ENCODE data around the gene BPIFB3.

The BPIFB3 gene

DNA sequence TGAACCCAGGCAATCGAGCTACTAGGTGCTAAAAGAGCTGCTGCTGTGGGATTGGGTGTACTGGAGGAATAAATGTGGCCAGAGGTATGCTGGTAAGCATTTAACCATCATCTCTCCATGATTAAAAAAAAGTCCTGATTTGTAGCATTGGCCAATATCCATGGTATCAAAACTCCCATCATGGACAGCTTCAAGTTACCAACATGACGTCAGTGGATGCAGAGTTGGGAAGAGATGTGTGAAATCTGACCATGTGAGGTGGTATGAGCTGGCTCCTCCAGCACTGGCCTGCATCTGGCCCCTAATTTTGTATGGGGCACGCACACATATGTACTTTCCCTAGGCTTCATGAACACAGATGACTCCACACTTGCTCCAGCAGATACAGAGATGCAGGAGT, 37.4 kb downstream of the BPIFB3 start:
- H3K9me2 ChIP-seq (replicated peaks; ENCODE audit: control insufficient read depth, low read length) = no peaks in the 10 kb centered on the region
- TF ChIP-seq EZH2phosphoT487 (IDR thresholded peaks at IDR 0.05; ENCODE audit: borderline replicate concordance, low read length) = no peak
- TF ChIP-seq, protein P1, sequence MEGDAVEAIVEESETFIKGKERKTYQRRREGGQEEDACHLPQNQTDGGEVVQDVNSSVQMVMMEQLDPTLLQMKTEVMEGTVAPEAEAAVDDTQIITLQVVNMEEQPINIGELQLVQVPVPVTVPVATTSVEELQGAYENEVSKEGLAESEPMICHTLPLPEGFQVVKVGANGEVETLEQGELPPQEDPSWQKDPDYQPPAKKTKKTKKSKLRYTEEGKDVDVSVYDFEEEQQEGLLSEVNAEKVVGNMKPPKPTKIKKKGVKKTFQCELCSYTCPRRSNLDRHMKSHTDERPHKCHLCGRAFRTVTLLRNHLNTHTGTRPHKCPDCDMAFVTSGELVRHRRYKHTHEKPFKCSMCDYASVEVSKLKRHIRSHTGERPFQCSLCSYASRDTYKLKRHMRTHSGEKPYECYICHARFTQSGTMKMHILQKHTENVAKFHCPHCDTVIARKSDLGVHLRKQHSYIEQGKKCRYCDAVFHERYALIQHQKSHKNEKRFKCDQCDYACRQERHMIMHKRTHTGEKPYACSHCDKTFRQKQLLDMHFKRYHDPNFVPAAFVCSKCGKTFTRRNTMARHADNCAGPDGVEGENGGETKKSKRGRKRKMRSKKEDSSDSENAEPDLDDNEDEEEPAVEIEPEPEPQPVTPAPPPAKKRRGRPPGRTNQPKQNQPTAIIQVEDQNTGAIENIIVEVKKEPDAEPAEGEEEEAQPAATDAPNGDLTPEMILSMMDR (IDR thresholded peaks at IDR 0.05; ENCODE audit: low read depth, low read length, poor library complexity, severe bottlenecking) = no peak
- no peaks in the 10 kb centered on the region for H3K27me3 ChIP-seq (ENCODE audit: control insufficient read depth, low read length)
- no peaks in the 10 kb centered on the region for H3K79me2 ChIP-seq (ENCODE audit: control insufficient read depth, low read length)
- H4K20me1 ChIP-seq (ENCODE audit: control insufficient read depth, insufficient read depth, low read depth, low read length) = no peaks in the 10 kb centered on the region
- no peaks in the 10 kb centered on the region for H3F3A ChIP-seq (ENCODE audit: control insufficient read depth, insufficient read depth)
- H3K9me3 ChIP-seq (ENCODE audit: control insufficient read depth, insufficient read depth, low read length) = no peaks in the 10 kb centered on the region
- H3K4me1 ChIP-seq (ENCODE audit: control insufficient read depth, low read length) = no peaks in the 10 kb centered on the region
- no peaks in the 10 kb centered on the region for H3K36me3 ChIP-seq (ENCODE audit: control insufficient read depth, low read length)
- H3K4me3 ChIP-seq (ENCODE audit: low read length) = no peak overlapping the region
- no peak overlapping the region for H3K27ac ChIP-seq (ENCODE audit: low read depth, low read length)
- no peak overlapping the region for H3K4me2 ChIP-seq (ENCODE audit: low read length)

DNA sequence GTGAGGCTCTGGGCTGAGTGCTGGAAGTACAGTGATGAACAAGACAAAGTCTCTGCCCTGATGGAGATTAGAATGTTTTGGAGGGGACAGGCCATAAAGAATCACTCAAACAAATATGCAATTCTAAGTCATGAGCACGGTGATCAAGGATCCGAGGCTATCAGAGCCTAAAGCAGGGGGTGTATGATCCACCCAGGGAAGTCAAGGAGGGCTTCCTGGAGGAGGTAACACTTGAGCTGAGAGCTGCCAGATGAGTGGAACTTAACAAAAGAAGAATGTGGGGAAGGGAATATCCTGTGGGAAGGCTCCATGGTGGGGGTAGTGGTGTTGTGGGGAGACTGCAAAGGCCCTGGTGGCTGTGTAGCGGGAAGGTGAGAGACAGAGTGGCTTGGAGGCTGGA, 38.0 kb downstream of the BPIFB3 start:
- no peaks in the 10 kb centered on the region for H3F3A ChIP-seq (ENCODE audit: control insufficient read depth, insufficient read depth)
- H3K4me2 ChIP-seq (ENCODE audit: low read length) = no peak overlapping the region
- H3K36me3 ChIP-seq (ENCODE audit: control insufficient read depth, low read length) = no peaks in the 10 kb centered on the region
- H3K4me1 ChIP-seq (ENCODE audit: control insufficient read depth, low read length) = no peaks in the 10 kb centered on the region
- H3K79me2 ChIP-seq (ENCODE audit: control insufficient read depth, low read length) = no peaks in the 10 kb centered on the region
- no peaks in the 10 kb centered on the region for H3K27me3 ChIP-seq (ENCODE audit: control insufficient read depth, low read length)
- TF ChIP-seq, protein P1 (IDR thresholded peaks at IDR 0.05; ENCODE audit: low read depth, low read length, poor library complexity, severe bottlenecking) = no peak
- no peak for TF ChIP-seq EZH2phosphoT487 (IDR thresholded peaks at IDR 0.05; ENCODE audit: borderline replicate concordance, low read length)
- H3K9me2 ChIP-seq (replicated peaks; ENCODE audit: control insufficient read depth, low read length) = no peaks in the 10 kb centered on the region
- H3K27ac ChIP-seq (ENCODE audit: low read depth, low read length) = no peak overlapping the region
- H4K20me1 ChIP-seq (ENCODE audit: control insufficient read depth, insufficient read depth, low read depth, low read length) = no peaks in the 10 kb centered on the region
- H3K4me3 ChIP-seq (ENCODE audit: low read length) = no peak overlapping the region
- no peaks in the 10 kb centered on the region for H3K9me3 ChIP-seq (ENCODE audit: control insufficient read depth, insufficient read depth, low read length)

DNA sequence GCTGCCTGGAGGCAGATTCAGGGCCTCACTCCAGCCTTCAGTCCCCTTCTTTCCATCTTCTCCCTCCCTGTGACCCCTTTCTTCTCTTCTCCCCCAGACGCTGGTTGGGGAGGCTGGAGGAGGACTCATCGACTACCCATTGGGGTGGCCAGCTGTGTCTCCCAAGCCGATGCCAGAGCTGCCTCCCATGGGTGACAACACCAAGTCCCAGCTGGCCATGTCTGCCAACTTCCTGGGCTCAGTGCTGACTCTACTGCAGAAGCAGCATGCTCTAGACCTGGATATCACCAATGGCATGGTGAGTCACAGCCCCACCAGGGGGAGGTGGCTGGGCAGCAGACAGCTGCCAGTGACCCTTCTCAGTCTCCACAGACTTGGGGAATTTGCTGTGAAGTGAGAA, 38.7 kb downstream of the BPIFB3 start:
- Histone ChIP-seq H3K4me3 (ENCODE audit: low read length) (no peak overlapping the region), H4K20me1 (ENCODE audit: control insufficient read depth, insufficient read depth, low read depth, low read length) (no peaks in the 10 kb centered on the region), H3F3A (ENCODE audit: control insufficient read depth, insufficient read depth) (no peaks in the 10 kb centered on the region), H3K9me2 (replicated peaks; ENCODE audit: control insufficient read depth, low read length) (no peaks in the 10 kb centered on the region), H3K9me3 (ENCODE audit: control insufficient read depth, insufficient read depth, low read length) (no peaks in the 10 kb centered on the region), H3K4me2 (ENCODE audit: low read length) (no peak overlapping the region), H3K36me3 (ENCODE audit: control insufficient read depth, low read length) (no peaks in the 10 kb centered on the region), H3K4me1 (ENCODE audit: control insufficient read depth, low read length) (no peaks in the 10 kb centered on the region), H3K27ac (ENCODE audit: low read depth, low read length) (no peak overlapping the region), H3K79me2 (ENCODE audit: control insufficient read depth, low read length) (no peaks in the 10 kb centered on the region), H3K27me3 (ENCODE audit: control insufficient read depth, low read length) (no peaks in the 10 kb centered on the region)
- TF ChIP-seq EZH2phosphoT487 (IDR thresholded peaks at IDR 0.05; ENCODE audit: borderline replicate concordance, low read length) = no peak
- TF ChIP-seq, protein P1 (IDR thresholded peaks at IDR 0.05; ENCODE audit: low read depth, low read length, poor library complexity, severe bottlenecking) = no peak

DNA sequence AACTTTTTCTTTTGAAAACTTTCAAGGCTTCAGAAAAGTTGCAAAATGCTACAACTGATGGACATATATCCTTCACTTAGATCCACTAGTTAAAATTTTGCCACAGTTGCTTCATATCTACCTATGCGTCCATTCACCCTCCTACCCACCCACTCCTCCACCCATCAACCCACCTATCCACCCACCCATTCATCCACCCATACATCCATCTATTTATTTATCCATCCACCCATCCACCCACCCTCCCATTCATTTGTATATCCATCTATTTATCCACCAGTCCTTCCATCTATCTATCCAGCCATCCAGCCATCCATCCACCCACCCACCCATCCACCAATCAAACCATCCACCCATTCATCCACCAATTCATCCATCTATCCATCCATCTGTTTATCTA, 39.4 kb downstream of the BPIFB3 start:
- no peaks in the 10 kb centered on the region for H3K27me3 ChIP-seq (ENCODE audit: control insufficient read depth, low read length)
- H3K4me2 ChIP-seq (ENCODE audit: low read length) = no peak overlapping the region
- H3K4me1 ChIP-seq (ENCODE audit: control insufficient read depth, low read length) = no peaks in the 10 kb centered on the region
- TF ChIP-seq, protein P1 (IDR thresholded peaks at IDR 0.05; ENCODE audit: low read depth, low read length, poor library complexity, severe bottlenecking) = no peak
- no peak for TF ChIP-seq EZH2phosphoT487 (IDR thresholded peaks at IDR 0.05; ENCODE audit: borderline replicate concordance, low read length)
- no peak overlapping the region for H3K27ac ChIP-seq (ENCODE audit: low read depth, low read length)
- H3K4me3 ChIP-seq (ENCODE audit: low read length) = no peak overlapping the region
- H3K36me3 ChIP-seq (ENCODE audit: control insufficient read depth, low read length) = no peaks in the 10 kb centered on the region
- H3K9me3 ChIP-seq (ENCODE audit: control insufficient read depth, insufficient read depth, low read length) = no peaks in the 10 kb centered on the region
- H3F3A ChIP-seq (ENCODE audit: control insufficient read depth, insufficient read depth) = no peaks in the 10 kb centered on the region
- H3K79me2 ChIP-seq (ENCODE audit: control insufficient read depth, low read length) = no peaks in the 10 kb centered on the region
- H4K20me1 ChIP-seq (ENCODE audit: control insufficient read depth, insufficient read depth, low read depth, low read length) = no peaks in the 10 kb centered on the region
- no peaks in the 10 kb centered on the region for H3K9me2 ChIP-seq (replicated peaks; ENCODE audit: control insufficient read depth, low read length)
